Uterine smooth muscle cell (primary cell): ENCODE measurements around the gene SMG9. TPM values are rescaled to one million over a fixed set of nuclear protein-coding genes. Genes with fewer than 3 reads are reported as not detected.

Experiments used
- total RNA-seq: library from RNA; depleted of rRNA; stranded (reverse); fragments of >200 nt; gene quantifications from 2 replicates; pipeline ENCODE4 v1.2.3, GENCODE V29; 2014

SMG9 gene, protein sequence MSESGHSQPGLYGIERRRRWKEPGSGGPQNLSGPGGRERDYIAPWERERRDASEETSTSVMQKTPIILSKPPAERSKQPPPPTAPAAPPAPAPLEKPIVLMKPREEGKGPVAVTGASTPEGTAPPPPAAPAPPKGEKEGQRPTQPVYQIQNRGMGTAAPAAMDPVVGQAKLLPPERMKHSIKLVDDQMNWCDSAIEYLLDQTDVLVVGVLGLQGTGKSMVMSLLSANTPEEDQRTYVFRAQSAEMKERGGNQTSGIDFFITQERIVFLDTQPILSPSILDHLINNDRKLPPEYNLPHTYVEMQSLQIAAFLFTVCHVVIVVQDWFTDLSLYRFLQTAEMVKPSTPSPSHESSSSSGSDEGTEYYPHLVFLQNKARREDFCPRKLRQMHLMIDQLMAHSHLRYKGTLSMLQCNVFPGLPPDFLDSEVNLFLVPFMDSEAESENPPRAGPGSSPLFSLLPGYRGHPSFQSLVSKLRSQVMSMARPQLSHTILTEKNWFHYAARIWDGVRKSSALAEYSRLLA
- 6.7 and 7.9 TPM in 2 replicates for total RNA-seq

DNA sequence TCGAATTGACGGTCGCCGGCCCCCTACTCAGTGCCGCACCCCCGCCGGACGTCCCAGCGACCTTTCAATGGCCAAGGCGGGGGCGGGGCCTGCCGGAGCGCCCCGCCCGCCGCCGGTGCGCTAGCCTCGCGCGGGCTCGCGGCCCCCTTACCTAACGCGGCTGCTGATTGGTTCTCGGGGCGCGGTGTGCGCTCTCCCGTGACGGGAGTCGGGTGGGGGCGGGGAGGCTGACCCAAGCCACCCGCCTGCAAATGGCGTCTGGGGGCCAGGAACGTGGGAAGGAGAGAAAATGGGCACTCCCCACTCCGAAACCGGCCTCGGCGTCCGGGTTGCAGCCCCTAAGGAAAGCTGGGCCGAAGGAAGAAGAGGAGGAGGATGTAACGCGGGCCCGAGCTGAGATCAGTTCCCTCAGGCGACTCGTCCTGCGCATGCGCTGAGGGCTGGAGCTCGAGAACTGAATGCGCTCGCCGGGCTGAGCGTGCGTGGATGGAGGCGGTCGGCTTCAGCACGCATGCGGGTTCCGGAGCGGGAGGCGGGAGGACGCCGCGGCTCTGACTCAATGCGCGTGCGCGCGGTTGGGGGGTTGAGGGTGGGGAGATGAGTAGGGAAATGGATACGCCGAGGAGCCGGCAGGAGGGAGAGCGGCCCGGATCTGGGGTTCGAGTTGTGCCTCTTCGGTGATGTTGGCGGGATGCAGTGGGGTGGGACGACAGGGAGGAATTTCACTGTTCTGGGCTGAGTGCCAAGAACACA lies at the start of gene SMG9:
Gene SMG9 (minus strand): TSS at position 460 of the 753 bp plus-strand sequence. CDS start 4,221 bp downstream, outside the sequence.

DNA sequence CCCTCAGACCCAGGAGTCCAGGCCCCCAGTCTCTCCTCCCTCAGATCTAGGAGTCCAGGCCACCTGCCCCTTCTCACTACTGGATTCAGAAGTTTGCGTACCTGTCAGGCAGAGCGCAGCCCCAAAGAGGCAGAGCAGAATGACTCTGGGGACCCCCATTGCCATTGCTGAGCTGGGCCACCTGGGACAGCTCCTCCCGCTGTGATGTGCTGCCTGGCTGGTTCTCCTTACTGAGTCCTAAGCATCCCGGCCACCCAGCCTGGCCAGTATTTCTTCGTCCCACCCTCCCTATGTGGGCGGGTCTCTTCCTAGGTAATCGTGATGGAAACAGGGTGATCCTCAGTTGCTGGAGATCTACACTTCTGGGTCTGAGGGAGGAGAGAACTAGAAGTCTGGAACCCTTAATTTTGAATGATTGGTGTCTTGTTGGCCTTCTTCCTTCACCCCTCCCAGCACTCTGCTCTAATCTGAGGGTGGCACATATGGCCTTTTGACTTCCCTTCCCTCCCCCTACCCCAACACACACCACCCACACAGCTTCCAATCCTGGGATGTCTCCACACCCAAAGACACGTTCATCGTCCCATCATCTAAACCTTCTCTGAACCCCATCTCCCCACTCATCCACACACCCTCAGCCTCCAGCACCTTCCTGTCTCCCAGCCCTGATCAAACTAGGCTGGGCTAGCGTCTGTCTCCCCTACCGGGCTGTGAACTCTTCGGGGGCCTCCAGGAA lies 47.6 kb upstream of the SMG9 start, which contains the start of gene LYPD5:
Gene LYPD5 (minus strand): TSS at position 232 of the 736 bp plus-strand sequence. CDS start 67 bp downstream, at position 165.

DNA sequence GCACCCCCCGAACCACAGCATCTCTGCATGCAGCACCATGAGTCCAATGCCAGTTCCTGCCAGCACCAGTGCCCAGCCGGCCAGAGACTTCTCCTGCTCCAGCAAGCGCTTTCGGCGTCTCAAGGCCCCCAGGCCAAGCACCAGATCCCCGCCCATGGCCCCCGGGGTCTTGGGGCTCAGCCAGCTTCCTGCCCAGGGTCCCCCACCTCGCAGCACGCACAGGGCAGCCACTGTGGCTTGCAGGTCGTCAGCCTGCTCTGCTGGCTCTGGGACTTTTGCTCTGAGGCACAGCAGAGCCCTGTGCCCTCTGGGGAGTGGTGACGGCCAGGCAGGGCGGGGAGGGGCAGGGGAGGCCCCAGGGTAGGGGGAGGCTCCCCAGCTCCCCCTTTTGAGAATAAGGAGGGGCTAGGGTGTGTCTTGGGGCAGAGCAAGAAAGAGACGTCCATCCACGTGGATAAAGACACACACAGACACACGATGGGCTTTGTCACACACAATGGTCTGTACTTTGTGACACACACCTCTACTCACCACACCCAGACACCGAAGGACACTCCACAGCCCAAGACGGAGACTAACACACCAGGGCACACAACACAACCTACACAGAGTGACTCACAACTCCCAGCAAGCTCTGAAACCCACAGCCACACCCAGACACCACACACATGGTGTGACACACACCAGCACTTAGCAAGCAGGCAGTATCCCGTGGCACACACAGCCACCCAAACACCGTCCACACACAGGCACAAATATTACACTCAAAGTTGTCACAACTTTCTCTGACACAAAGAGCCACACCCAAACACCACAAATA lies 26.2 kb upstream of the SMG9 start, which contains the start of gene KCNN4:
Gene KCNN4 (minus strand): TSS at position 268 of the 820 bp plus-strand sequence. CDS start 112 bp downstream, at position 156.

DNA sequence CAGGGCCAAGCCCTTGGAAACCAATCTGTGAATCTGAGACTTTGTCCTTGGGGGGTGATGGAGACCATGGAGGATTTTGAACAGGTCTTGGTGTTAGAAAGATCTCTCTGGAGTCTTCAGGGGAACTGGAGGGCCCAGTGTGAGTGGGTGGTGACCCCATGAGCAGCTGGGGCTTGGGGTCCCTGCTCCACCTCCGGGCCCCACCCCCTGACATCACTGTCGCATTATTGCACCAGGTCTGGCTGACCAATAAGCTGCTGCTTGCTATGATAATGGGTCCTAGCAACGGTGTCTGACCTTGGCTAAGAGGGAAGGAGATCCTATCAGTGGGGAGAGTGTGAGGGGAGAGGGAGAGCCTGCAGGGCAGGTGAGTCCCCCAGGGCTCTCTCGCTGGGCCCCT lies 39.0 kb downstream of the SMG9 start, which contains the start of gene IRGC:
Gene IRGC (plus strand): TSS at position 301 of the 400 bp plus-strand sequence. CDS start 2,483 bp downstream, outside the sequence.

Other genes with a start within 250 kb of the SMG9 start
- 73.0 and 89.6 TPM in 2 replicates for gene ETHE1, start 227.8 kb downstream of the SMG9 start, total RNA-seq
- gene ZNF575, start 221.8 kb downstream of the SMG9 start, total RNA-seq, result 0.11 and 0.37 TPM in 2 replicates
- gene XRCC1, start 179.4 kb downstream of the SMG9 start, total RNA-seq, result 14.4 and 20.0 TPM in 2 replicates
- gene PINLYP, start 179.2 kb downstream of the SMG9 start, total RNA-seq, result 2.9 and 3.4 TPM in 2 replicates
- 12.7 and 15.7 TPM in 2 replicates for gene IRGQ, start 158.8 kb downstream of the SMG9 start, total RNA-seq
- gene ZNF576, start 158.4 kb downstream of the SMG9 start, total RNA-seq, result 13.0 and 15.5 TPM in 2 replicates
- gene SRRM5, start 142.9 kb downstream of the SMG9 start, total RNA-seq, result not detected in 2 replicates
- gene ZNF428, start 135.3 kb downstream of the SMG9 start, total RNA-seq, result 25.7 and 30.0 TPM in 2 replicates
- gene CADM4, start 115.1 kb downstream of the SMG9 start, total RNA-seq, result 1.2 and 3.7 TPM in 2 replicates
- 126 and 194 TPM in 2 replicates for gene PLAUR, start 84.8 kb downstream of the SMG9 start, total RNA-seq
- not detected in 2 replicates for gene IRGC, start 38.9 kb downstream of the SMG9 start, total RNA-seq
- 1.1 and 1.3 TPM in 2 replicates for gene KCNN4, start 26.0 kb upstream of the SMG9 start, total RNA-seq
- 0.50 TPM in 1 of 2 replicates, not detected in the other for gene LYPD5, start 47.5 kb upstream of the SMG9 start, total RNA-seq
- gene ZNF283, start 72.4 kb upstream of the SMG9 start, total RNA-seq, result 11.8 and 20.2 TPM in 2 replicates
- 2.2 and 5.7 TPM in 2 replicates for gene ZNF404, start 129.0 kb upstream of the SMG9 start, total RNA-seq
- gene ZNF45, start 180.3 kb upstream of the SMG9 start, total RNA-seq, result 14.1 and 17.3 TPM in 2 replicates
- gene ZNF221, start 196.3 kb upstream of the SMG9 start, total RNA-seq, result 8.7 and 9.2 TPM in 2 replicates
- 7.6 and 11.4 TPM in 2 replicates for gene ZNF155, start 229.2 kb upstream of the SMG9 start, total RNA-seq
- 3.0 and 3.1 TPM in 2 replicates for gene ZNF230, start 248.0 kb upstream of the SMG9 start, total RNA-seq